NOMO-1 (cell line): ENCODE data around the gene SYCP2.

Source experiments
- DNase-seq, 2 experiments: peaks; one replicate each; lab custom pipeline; 2025; ENCODE audit not compliant: unreplicated experiment in 2 of 2; lab: John Stamatoyannopoulos, UW

Gene SYCP2

DNA sequence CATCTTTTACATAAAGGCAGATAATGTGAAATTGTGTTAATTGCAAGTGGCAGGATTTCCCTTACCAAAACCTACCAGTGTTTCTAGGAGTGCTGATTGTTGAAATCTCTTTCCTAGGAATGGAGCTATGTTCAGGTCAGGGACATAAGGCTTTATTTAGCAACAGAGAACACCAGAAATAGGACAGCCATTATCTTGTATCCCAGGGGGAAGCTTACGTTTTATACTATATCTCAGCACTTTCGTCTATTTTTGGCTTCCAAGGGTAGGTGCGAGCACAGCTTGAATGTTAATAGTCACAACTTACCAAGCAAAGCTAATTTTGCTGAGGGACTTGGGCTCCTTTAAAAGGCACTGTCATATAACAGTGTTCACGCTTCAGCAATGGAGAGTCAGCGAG, 94.0 kb downstream of the SYCP2 start:
- no peak for DNase-seq

GRCh38 chr20:59837623-59838394, 95.6 kb downstream of the SYCP2 start:
- no peak for DNase-seq

DNA sequence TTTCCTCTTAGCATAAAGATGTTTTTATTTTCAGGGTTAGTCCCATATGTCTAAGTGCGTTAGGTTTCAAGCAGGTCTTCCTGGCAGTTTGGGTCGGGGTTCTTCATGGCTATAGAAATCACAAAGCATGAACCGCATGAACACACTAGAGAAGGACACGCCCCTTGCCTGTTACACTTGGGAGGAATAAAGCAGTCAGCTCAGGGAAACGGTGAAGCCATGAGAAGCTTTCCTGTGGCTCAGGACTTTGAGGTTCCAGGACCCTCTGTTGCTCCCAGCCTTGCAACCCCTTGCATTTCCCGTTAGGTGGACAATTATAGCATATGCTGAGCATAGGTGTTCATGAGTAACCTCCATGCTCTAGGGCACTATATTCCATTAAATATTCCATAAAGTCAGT, 96.7 kb downstream of the SYCP2 start:
- no peak for DNase-seq

GRCh38 chr20:59835448-59836395, 97.7 kb downstream of the SYCP2 start:
- no peak for DNase-seq

GRCh38 chr20:59835057-59835447, 98.4 kb downstream of the SYCP2 start:
- no peak for DNase-seq

GRCh38 chr20:59832406-59833363, 100.8 kb downstream of the SYCP2 start:
- DNase-seq = no peak

GRCh38 chr20:59831916-59832270, 101.5 kb downstream of the SYCP2 start:
- no peak for DNase-seq

DNA sequence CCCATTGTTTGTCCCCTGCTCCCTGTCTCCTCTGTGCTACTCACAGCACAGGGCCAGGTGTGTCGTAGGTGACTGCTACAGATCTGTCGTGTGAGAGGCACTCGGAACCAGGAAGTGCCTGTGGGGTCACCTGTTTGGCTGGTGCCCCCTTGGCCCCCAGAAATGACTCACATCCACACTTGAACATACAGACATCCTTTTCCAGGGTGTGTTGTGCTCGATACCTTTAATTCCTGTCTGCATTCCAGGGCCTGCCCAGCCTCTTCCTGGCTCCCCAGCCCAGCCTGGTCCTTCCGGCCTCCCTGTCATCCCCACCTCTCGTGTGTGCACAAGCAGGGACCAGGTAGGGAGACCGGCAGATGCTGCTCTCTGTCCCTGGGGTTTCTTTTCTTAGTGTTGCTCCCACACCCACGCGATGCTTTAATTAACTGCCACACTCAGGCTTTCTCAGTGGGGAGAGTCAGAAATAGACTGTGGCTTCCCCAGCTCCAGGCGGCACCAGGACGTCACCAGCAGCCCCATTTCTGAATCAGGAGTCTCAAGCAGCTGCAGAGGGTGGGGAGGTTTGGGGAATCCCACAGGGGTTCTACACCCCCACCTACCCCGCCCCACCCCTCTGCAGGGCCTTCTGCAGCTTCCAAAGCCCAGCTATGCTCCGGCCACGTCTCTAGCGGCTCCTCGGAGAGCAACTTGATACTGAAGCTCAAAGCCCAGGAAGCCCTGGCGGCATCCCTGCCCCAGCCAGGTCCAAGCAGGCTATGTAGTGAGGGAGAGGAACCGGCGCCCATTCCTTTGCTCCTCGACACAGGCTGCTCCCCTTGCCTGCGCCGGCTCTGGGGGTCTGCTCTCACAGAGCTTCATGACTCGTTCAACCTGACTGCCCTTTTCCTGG, 102.2 kb downstream of the SYCP2 start:
- no peak for DNase-seq

DNA sequence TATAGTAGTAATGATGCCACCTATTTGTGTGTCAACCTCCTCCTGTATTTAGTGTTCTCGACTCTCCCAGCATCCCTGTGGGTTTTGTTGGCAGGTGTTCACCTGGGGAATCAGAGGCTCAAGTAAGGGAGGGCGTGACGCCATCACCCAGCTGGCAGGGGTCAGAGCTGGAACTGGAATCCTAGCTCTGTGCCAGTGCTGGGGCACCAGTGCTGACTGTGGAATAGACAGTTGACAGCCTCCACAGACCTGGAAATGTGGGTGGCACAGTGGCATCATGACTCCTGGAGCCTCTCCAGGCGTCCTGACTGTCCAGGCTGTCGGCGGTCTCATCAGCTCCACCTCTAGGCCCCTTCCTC, 102.8 kb downstream of the SYCP2 start:
- no peak for DNase-seq

DNA sequence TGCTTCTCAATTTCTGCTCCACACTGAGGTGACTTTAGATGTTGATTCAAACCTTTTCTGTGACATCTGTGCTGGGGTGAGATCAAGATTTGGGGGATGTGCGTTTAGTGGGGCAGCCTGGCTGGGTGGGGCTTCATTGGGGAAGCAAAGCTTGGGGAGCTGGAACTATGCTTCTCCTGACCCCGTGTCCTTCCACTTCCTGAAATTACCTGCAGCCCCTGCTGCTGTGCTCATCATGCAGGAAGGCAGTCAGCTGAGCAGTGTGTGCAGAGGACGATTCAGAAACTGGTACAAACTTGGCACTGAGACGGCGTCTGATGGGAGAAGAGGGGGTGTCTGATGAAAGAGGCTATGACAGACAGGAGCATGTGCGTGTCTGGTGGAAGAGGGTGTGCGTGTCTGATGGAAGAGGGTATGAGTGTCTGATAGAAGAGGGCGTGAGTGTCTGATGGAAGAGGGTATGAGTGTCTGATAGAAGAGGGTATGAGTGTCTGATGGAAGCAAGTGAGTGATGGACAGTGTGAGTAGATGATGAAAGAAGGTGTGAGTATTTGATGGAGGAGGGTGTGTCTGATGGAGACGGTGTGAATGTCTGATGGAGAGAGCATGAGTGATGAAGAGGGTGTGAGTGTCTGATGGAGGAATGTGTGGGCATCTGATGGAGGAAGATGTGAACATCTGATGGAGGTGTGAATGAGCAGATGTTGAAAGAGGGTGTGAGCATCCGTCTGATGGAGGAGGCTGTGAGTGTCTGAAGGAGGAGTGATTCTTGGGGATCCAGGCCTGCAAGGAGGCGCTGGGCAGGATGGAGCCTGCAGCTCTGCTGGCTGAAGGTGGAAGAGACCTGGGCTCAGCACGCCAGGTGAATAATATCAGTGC, 103.4 kb downstream of the SYCP2 start:
- DNase-seq = no peak

DNA sequence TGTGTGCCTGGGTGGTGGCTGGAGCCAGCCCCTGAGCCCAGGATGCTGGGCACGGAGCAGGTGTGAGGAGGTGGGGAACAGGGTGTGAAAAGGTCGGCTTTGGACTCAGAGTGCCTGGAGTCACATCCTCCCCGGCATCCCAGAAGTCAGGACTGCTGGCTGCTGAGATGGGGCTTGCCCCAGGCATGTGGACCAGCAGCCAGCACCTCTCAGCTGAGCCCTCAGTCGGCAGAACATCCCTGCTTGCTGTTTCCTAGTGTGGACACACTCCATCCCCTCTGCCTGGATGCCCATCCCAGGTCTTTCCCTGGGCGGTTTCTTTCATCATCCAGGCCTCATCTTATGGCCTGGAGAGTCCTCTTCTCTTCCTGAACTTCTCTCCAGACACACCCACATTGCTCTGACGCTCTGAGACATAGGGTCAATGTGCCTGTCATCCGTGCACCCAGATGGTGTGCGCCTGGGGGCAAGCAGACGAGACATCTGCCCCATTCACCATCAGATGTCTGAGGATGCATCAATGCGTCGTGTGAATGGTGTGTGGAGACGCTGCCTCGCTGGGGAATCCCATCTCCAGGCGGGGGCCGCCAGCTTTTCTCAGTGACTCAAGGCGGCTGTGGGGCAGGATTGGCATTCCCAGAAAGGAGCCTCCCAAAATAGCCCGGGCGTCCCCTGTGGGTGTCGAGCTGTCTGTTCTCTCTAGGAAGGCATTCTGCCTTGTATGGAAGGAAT, 104.2 kb downstream of the SYCP2 start:
- DNase-seq = no peak

GRCh38 chr20:59828125-59829053, 105.0 kb downstream of the SYCP2 start:
- DNase-seq = no peak

- DNase-seq = no peak
Observed at GRCh38 chr20:59827138-59828056, 106.0 kb downstream of the SYCP2 start.

- DNase-seq = no peak
Observed at GRCh38 chr20:59825944-59826759, 107.3 kb downstream of the SYCP2 start.

GRCh38 chr20:59825563-59825920, 107.9 kb downstream of the SYCP2 start:
- DNase-seq = no peak
